Ovary (tissue), 3 donors: ENCODE results near the gene ATP6V0B.

Source experiments
- CTCF ChIP-seq, 3 donors: fragments of 450-650 bp in 2 of 3; fragments of 200-600 bp in 1 of 3; IDR thresholded peaks; one replicate each; pipeline versions ENCODE4 v1.5.1 to v1.8.0; 2016 to 2022; ENCODE audit warnings: antibody characterized with exemption in 3 of 3, mild to moderate bottlenecking in 1 of 3
- EP300 ChIP-seq: sonication (generic); formaldehyde crosslinking; IDR thresholded peaks from one replicate; pipeline ENCODE4 v1.6.1; 2017; ENCODE audit warnings: antibody characterized with exemption
- POLR2A ChIP-seq: fragments of 450-650 bp; IDR thresholded peaks from one replicate; pipeline ENCODE4 v1.6.1; 2017; ENCODE audit warnings: antibody characterized with exemption, mild to moderate bottlenecking, moderate library complexity
- donor health status: DM: no; HTN: no; CAD: no.

GRCh38 chr1:43963006-43963405 lies 11.8 kb upstream of the ATP6V0B start:
- TF ChIP-seq POLR2A, result no peak
- no peak for TF ChIP-seq CTCF (IDR thresholded peaks at IDR 0.05)
- no peak for TF ChIP-seq EP300
